Left lung (tissue), 10 donors: ENCODE measurements around the gene GTF2A1. TPM values are rescaled to one million over a fixed set of nuclear protein-coding genes. Genes with fewer than 3 reads are reported as not detected.
A peak's percentile ranks its signal among the peaks of the same experiment; 100 is the strongest.

Source experiments
- ATAC-seq: fragments of 200-7000 bp; cut with Tn5 transposase; one replicate; pipeline ENCODE4 v1.9.1; 2020; ENCODE audit warnings: moderate library complexity
- DNase-seq, 4 donors: peaks; one replicate each; pipeline ENCODE4 v3.0.0-alpha.2; 2013 to 2020
- H3K27ac ChIP-seq, 2 donors: fragments of 200-600 bp; sonication (generic) in 1 of 2; one replicate each; pipeline versions ENCODE4 v1.5.0 to v1.8.0; 2020 to 2021
- H3K27me3 ChIP-seq, 2 donors: fragments of 200-600 bp; sonication (generic) in 1 of 2; one replicate each; pipeline versions ENCODE4 v1.5.0 to v1.8.0; 2020 to 2021
- H3K36me3 ChIP-seq, 2 donors: fragments of 200-600 bp; sonication (generic) in 1 of 2; one replicate each; pipeline versions ENCODE4 v1.5.0 to v1.8.0; 2020 to 2021
- H3K4me1 ChIP-seq, 2 donors: fragments of 200-600 bp; one replicate each; pipeline ENCODE4 v1.8.0; 2021
- H3K4me3 ChIP-seq, 2 donors: fragments of 200-600 bp; sonication (generic) in 1 of 2; one replicate each; pipeline versions ENCODE4 v1.5.0 to v1.8.0; 2020 to 2021; ENCODE audit warnings: mild to moderate bottlenecking in 1 of 2
- H3K9me3 ChIP-seq, 2 donors: fragments of 200-600 bp; sonication (generic) in 1 of 2; one replicate each; pipeline versions ENCODE4 v1.5.0 to v1.8.0; 2020 to 2021
- CTCF ChIP-seq, 2 donors: fragments of 200-600 bp; sonication (generic) in 1 of 2; IDR thresholded peaks; one replicate each; pipeline versions ENCODE4 v1.5.0 to v1.8.0; 2021; ENCODE audit warnings: antibody characterized with exemption in 2 of 2
- intact Hi-C, 2 donors: fragments of 100-400 bp; cut with DNase I; formaldehyde crosslinking; loops; one replicate each; pipeline versions ENCODE4 v1.11.2 to v1.14.2; 2022
- polyA plus RNA-seq, 6 donors: library from polyadenylated mRNA; unstranded; fragments of 120-200 nt; gene quantifications; one replicate each; pipeline ENCODE4 v1.2.1, GENCODE V29; 2013; ENCODE audit not compliant: insufficient read length in 6 of 6
- total RNA-seq, 2 donors: library from RNA; stranded (reverse); fragmentation: NEBNext Ultra II Directional; extraction: Animal tissue kit (Norgen Biotek cat#: 25700); gene quantifications; one replicate each; pipeline ENCODE4 v1.2.1, GENCODE V29; 2021
- donor health status: DM: no; HTN: yes; CAD: no.
- donor health status: DM: no; HTN: no; CAD: no.

The GTF2A1 gene
- total and polyA plus RNA-seq, 8 donors: 26.0 to 41.8 (median 33.3) TPM

GRCh38 chr14:81172353-81172752, 48.4 kb downstream of the GTF2A1 start:
- intact Hi-C loops: no loop called here
- ATAC-seq: no peak
- no peaks in the 10 kb centered on the region for H3K36me3 ChIP-seq
- no peak overlapping the region for H3K4me3 ChIP-seq
- no peaks in the 10 kb centered on the region for H3K27me3 ChIP-seq
- H3K27ac ChIP-seq: no peak overlapping the region
- no peaks in the 10 kb centered on the region for H3K9me3 ChIP-seq
- DNase-seq: no peak
- peaks cover 11 to 44% of the 10 kb centered on the region in 2 donors for H3K4me1 ChIP-seq
- no peak for TF ChIP-seq CTCF (IDR thresholded peaks at IDR 0.05)

GRCh38 chr14:81170829-81171195, 49.9 kb downstream of the GTF2A1 start:
- H3K4me3 ChIP-seq: peak overlapping the region in 1 of 2 donors; percentile 63

GRCh38 chr14:81170104-81170828, 50.5 kb downstream of the GTF2A1 start:
- peaks cover 5 to 24% of the 10 kb centered on the region in 2 donors for H3K4me1 ChIP-seq
- H3K9me3 ChIP-seq: no peaks in the 10 kb centered on the region
- ATAC-seq (peak; percentile 99), DNase-seq (peak; percentile 91 to 98 (median 95))
- peak overlapping the region; percentile 90 to 97 for H3K27ac ChIP-seq
- H3K27me3 ChIP-seq: no peaks in the 10 kb centered on the region
- peak; percentile 77 to 92 for TF ChIP-seq CTCF (IDR thresholded peaks at IDR 0.05)
- intact Hi-C loops: no loop called here
- H3K4me3 ChIP-seq: peak overlapping the region; percentile 63 to 75
- H3K36me3 ChIP-seq: no peaks in the 10 kb centered on the region

More at GRCh38 chr14:81170829-81171195, 49.9 kb downstream of the GTF2A1 start:
- Histone ChIP-seq H3K27me3 (no peaks in the 10 kb centered on the region), H3K36me3 (no peaks in the 10 kb centered on the region), H3K27ac (peak overlapping the region; percentile 90 to 97), H3K4me1 (peaks cover 5 to 29% of the 10 kb centered on the region in 2 donors), H3K9me3 (no peaks in the 10 kb centered on the region)
- no peak for ATAC-seq
- no peak for DNase-seq
- intact Hi-C loops: no loop called here
- no peak for TF ChIP-seq CTCF (IDR thresholded peaks at IDR 0.05)

GRCh38 chr14:81169711-81170103, 51.1 kb downstream of the GTF2A1 start:
- DNase-seq (peak; percentile 37 to 89 (median 62)), ATAC-seq (peak; percentile 77)
- intact Hi-C loops: loop anchor here in 1 of 2 donors (10.0 kb wide), 1 partner anchor 215 kb away; the partner anchor contains the start of gene TSHR
- Histone ChIP-seq H3K27ac (peak overlapping the region; percentile 90 to 97), H3K4me1 (peaks cover 5 to 24% of the 10 kb centered on the region in 2 donors), H3K27me3 (no peaks in the 10 kb centered on the region), H3K4me3 (peak overlapping the region; percentile 63 to 75), H3K9me3 (no peaks in the 10 kb centered on the region), H3K36me3 (no peaks in the 10 kb centered on the region)
- TF ChIP-seq CTCF (IDR thresholded peaks at IDR 0.05): no peak

- H3K4me3 ChIP-seq: peak overlapping the region; percentile 63 to 75
- no peak for ATAC-seq
- H3K27ac ChIP-seq: peak overlapping the region; percentile 90 to 97
- DNase-seq: no peak
- peaks cover 5 to 28% of the 10 kb centered on the region in 2 donors for H3K4me1 ChIP-seq
- H3K27me3 ChIP-seq: no peaks in the 10 kb centered on the region
- TF ChIP-seq CTCF (IDR thresholded peaks at IDR 0.05): no peak
- H3K9me3 ChIP-seq: no peaks in the 10 kb centered on the region
- no peaks in the 10 kb centered on the region for H3K36me3 ChIP-seq
- intact Hi-C loops: loop anchor here in 1 of 2 donors (10.0 kb wide), 1 partner anchor 214 kb away; the partner anchor contains the start of gene TSHR
These were observed 51.5 kb downstream of the GTF2A1 start for GRCh38 chr14:81169267-81169666.
